HEK293 (cell line): Measurements from ENCODE around the gene PARD3B.

Experiments
- BCL11A ChIP-seq: fragments of 450-650 bp; formaldehyde crosslinking; IDR thresholded peaks from 2 replicates; pipeline ENCODE4 v1.5.1; 2016; ENCODE audit warnings: low read depth, missing biosample characterization, missing genetic modification characterization
- MYNN ChIP-seq: fragments of 450-650 bp; formaldehyde crosslinking; IDR thresholded peaks from 2 replicates; pipeline ENCODE4 v1.5.1; 2016; ENCODE audit warnings: missing biosample characterization, missing genetic modification characterization, borderline replicate concordance
- REST ChIP-seq: fragments of 450-650 bp; formaldehyde crosslinking; IDR thresholded peaks from 2 replicates; pipeline ENCODE4 v1.5.1; 2016; ENCODE audit warnings: missing biosample characterization, missing genetic modification characterization
- TCF7L2 ChIP-seq: IDR thresholded peaks from 2 replicates; pipeline ENCODE4 v1.6.1; 2011; ENCODE audit warnings: low read depth, mild to moderate bottlenecking, inconsistent platforms, low read length, moderate library complexity, borderline replicate concordance
- ZBTB17 ChIP-seq: fragments of 450-650 bp; formaldehyde crosslinking; IDR thresholded peaks from 2 replicates; pipeline ENCODE4 v1.5.1; 2016; ENCODE audit warnings: missing biosample characterization, missing genetic modification characterization
- ZNF133 ChIP-seq: fragments of 450-650 bp; formaldehyde crosslinking; IDR thresholded peaks from 2 replicates; pipeline ENCODE4 v1.5.1; 2016; ENCODE audit warnings: missing biosample characterization, missing genetic modification characterization
- ZNF174 ChIP-seq: fragments of 450-650 bp; formaldehyde crosslinking; IDR thresholded peaks from 2 replicates; pipeline ENCODE4 v1.5.0; 2017; ENCODE audit warnings: missing biosample characterization, mild to moderate bottlenecking, missing genetic modification characterization
- ZNF302 ChIP-seq: fragments of 450-650 bp; formaldehyde crosslinking; IDR thresholded peaks from 2 replicates; pipeline ENCODE4 v1.5.1; 2016; ENCODE audit warnings: missing biosample characterization, missing genetic modification characterization, low read depth
- ZNF571 ChIP-seq: fragments of 450-650 bp; formaldehyde crosslinking; IDR thresholded peaks from 2 replicates; pipeline ENCODE4 v1.5.0; 2017; ENCODE audit warnings: missing biosample characterization, missing genetic modification characterization
- ZNF707 ChIP-seq: fragments of 450-650 bp; formaldehyde crosslinking; IDR thresholded peaks from 2 replicates; pipeline ENCODE4 v1.5.1; 2016; ENCODE audit warnings: missing biosample characterization, missing genetic modification characterization
- TF ChIP-seq, protein P1 (sequence below): fragments of 450-650 bp; formaldehyde crosslinking; IDR thresholded peaks from 2 replicates; pipeline ENCODE4 v1.5.1; 2016; ENCODE audit warnings: missing biosample characterization, missing genetic modification characterization
- TF ChIP-seq, protein P2 (sequence below): fragments of 450-650 bp; formaldehyde crosslinking; IDR thresholded peaks from 2 replicates; pipeline ENCODE4 v1.5.1; 2016; ENCODE audit warnings: missing biosample characterization, missing genetic modification characterization, low read depth

DNA sequence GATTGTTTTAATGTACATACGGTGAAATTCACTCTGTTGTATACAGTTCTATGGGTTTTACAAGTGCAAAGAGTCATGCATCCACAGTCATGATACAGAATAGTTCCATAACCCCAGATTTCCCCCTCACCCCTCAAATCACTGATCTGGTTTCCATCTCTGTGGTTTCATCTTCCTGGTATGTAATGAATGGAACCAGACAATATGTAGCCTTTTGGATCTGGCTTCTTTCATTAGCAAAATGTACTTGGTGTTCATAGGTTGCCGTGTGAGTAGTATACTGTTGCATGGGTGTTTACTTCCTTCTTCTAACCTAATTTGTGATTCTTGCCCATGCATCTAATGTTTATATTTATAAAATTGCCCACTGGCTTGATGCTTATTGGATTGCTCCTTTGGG lies 838.3 kb downstream of the PARD3B start:
- TF ChIP-seq ZBTB17 (tag by site-specific recombination) (no peak), ZNF133 (tag by site-specific recombination) (no peak), TCF7L2 (no peak), ZNF571 (tag by site-specific recombination) (no peak), ZNF707 (tag by site-specific recombination) (no peak), ZNF302 (tag by site-specific recombination) (no peak), REST (no peak), MYNN (tag by site-specific recombination) (no peak), BCL11A (tag by site-specific recombination) (no peak), ZNF174 (tag by site-specific recombination) (no peak)
- TF ChIP-seq, protein P1, sequence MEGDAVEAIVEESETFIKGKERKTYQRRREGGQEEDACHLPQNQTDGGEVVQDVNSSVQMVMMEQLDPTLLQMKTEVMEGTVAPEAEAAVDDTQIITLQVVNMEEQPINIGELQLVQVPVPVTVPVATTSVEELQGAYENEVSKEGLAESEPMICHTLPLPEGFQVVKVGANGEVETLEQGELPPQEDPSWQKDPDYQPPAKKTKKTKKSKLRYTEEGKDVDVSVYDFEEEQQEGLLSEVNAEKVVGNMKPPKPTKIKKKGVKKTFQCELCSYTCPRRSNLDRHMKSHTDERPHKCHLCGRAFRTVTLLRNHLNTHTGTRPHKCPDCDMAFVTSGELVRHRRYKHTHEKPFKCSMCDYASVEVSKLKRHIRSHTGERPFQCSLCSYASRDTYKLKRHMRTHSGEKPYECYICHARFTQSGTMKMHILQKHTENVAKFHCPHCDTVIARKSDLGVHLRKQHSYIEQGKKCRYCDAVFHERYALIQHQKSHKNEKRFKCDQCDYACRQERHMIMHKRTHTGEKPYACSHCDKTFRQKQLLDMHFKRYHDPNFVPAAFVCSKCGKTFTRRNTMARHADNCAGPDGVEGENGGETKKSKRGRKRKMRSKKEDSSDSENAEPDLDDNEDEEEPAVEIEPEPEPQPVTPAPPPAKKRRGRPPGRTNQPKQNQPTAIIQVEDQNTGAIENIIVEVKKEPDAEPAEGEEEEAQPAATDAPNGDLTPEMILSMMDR (tag by site-specific recombination): no peak
- TF ChIP-seq, protein P2, sequence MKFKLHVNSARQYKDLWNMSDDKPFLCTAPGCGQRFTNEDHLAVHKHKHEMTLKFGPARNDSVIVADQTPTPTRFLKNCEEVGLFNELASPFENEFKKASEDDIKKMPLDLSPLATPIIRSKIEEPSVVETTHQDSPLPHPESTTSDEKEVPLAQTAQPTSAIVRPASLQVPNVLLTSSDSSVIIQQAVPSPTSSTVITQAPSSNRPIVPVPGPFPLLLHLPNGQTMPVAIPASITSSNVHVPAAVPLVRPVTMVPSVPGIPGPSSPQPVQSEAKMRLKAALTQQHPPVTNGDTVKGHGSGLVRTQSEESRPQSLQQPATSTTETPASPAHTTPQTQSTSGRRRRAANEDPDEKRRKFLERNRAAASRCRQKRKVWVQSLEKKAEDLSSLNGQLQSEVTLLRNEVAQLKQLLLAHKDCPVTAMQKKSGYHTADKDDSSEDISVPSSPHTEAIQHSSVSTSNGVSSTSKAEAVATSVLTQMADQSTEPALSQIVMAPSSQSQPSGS (tag by site-specific recombination): no peak
